Measurements from ENCODE around the gene NAA30.

DNA sequence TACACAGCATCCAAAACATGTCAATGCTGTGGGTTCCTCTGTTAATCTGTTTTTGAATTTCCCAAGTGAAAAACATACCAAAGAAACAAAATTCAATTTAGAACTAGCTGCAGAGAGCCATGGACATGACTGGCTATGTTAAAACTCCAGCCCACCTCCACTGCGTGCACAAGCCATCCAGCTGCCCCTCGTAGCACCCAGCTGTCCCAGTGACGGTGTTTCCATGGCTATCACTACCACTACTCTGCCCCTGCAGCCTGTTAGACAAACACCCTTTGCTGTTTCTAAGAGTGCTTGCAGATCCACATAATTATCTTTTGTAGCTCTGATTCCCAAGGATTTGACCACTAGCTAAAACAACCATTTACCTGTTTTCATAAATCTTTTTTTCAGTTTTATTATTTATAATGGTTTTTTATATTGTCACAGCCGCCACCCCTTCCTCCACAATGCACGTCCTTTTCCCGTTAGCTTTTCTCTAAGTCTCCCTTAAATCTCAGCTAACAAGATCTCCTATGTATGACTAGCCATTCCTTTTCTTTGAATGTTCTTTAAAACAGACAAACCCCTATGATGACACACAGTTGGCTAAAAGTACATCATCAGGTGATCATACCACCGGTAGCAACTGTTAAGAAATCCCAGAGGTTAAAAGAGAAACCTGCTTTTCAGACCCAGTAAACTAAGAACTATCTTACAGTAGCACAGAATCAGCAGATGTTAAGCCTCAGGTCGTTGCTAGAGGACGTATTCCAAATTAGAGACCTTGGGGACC is 37.8 kb upstream of the NAA30 start:
- TF ChIP-seq, protein P1, sequence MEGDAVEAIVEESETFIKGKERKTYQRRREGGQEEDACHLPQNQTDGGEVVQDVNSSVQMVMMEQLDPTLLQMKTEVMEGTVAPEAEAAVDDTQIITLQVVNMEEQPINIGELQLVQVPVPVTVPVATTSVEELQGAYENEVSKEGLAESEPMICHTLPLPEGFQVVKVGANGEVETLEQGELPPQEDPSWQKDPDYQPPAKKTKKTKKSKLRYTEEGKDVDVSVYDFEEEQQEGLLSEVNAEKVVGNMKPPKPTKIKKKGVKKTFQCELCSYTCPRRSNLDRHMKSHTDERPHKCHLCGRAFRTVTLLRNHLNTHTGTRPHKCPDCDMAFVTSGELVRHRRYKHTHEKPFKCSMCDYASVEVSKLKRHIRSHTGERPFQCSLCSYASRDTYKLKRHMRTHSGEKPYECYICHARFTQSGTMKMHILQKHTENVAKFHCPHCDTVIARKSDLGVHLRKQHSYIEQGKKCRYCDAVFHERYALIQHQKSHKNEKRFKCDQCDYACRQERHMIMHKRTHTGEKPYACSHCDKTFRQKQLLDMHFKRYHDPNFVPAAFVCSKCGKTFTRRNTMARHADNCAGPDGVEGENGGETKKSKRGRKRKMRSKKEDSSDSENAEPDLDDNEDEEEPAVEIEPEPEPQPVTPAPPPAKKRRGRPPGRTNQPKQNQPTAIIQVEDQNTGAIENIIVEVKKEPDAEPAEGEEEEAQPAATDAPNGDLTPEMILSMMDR (IDR thresholded peaks at IDR 0.05) = no peak
- no peak for TF ChIP-seq EZH2 (IDR thresholded peaks at IDR 0.05; ENCODE audit: borderline replicate concordance, insufficient read depth, low read depth, low read length, poor library complexity, severe bottlenecking)

Data from B cell (primary cell).